DOHH2 (cell line): ENCODE measurements around the gene ESCO1.

Experiments used
- H3F3A ChIP-seq: fragments of 200-600 bp; sonication (generic), shearing (Covaris generic); 2 replicates; pipeline ENCODE4 v1.6.0; 2016; ENCODE audit warnings: antibody characterized with exemption, mild to moderate bottlenecking; ENCODE audit not compliant: control insufficient read depth, insufficient read depth
- H3K27ac ChIP-seq: fragments of 200-600 bp; sonication (generic); 2 replicates; pipeline ENCODE4 v1.5.1; 2014; ENCODE audit warnings: low read depth, mild to moderate bottlenecking, low read length, moderate library complexity
- H3K27me3 ChIP-seq: fragments of 200-600 bp; sonication (generic); 2 replicates; pipeline ENCODE4 v1.6.1; 2014; ENCODE audit warnings: mild to moderate bottlenecking, low read length, mixed read lengths; ENCODE audit not compliant: control insufficient read depth
- H3K36me3 ChIP-seq: fragments of 200-600 bp; sonication (generic); 2 replicates; pipeline ENCODE4 v1.6.1; 2014; ENCODE audit warnings: mild to moderate bottlenecking, low read length, moderate library complexity, mixed read lengths; ENCODE audit not compliant: control insufficient read depth
- H3K4me1 ChIP-seq: fragments of 200-600 bp; sonication (generic); 2 replicates; pipeline ENCODE4 v1.6.1; 2014; ENCODE audit warnings: mild to moderate bottlenecking, low read length, mixed read lengths; ENCODE audit not compliant: control insufficient read depth
- H3K4me2 ChIP-seq: fragments of 200-600 bp; sonication (generic); 2 replicates; pipeline ENCODE4 v1.6.0; 2014; ENCODE audit warnings: mild to moderate bottlenecking, low read length, moderate library complexity
- H3K4me3 ChIP-seq: fragments of 200-600 bp; sonication (generic); 2 replicates; pipeline ENCODE4 v1.5.1; 2014; ENCODE audit warnings: mild to moderate bottlenecking, low read length, mixed read lengths
- H3K79me2 ChIP-seq: fragments of 200-600 bp; sonication (generic); 2 replicates; pipeline ENCODE4 v1.6.1; 2014; ENCODE audit warnings: mild to moderate bottlenecking, low read length, mixed read lengths; ENCODE audit not compliant: control insufficient read depth
- H3K9me2 ChIP-seq: fragments of 200-600 bp; sonication (generic); replicated peaks from 2 replicates; pipeline ENCODE4 v1.6.1; 2014; ENCODE audit warnings: mild to moderate bottlenecking, low read length, mixed read lengths; ENCODE audit not compliant: control insufficient read depth
- H3K9me3 ChIP-seq: fragments of 200-600 bp; sonication (generic); 2 replicates; pipeline ENCODE4 v1.6.1; 2014; ENCODE audit warnings: antibody characterized with exemption, low read length, mixed read lengths; ENCODE audit not compliant: control insufficient read depth, insufficient read depth
- H4K20me1 ChIP-seq: fragments of 200-600 bp; sonication (generic); 2 replicates; pipeline ENCODE4 v1.6.0; 2014; ENCODE audit warnings: low read depth, mild to moderate bottlenecking, antibody characterized with exemption, low read length, moderate library complexity; ENCODE audit not compliant: control insufficient read depth, insufficient read depth
- EZH2phosphoT487 ChIP-seq: fragments of 200-600 bp; sonication (generic); IDR thresholded peaks from 2 replicates; pipeline ENCODE4 v1.6.1; 2017; ENCODE audit warnings: borderline replicate concordance, mild to moderate bottlenecking, antibody characterized with exemption, low read length, moderate library complexity, mixed read lengths
- TF ChIP-seq, protein P1 (sequence below): fragments of 200-600 bp; sonication (generic); IDR thresholded peaks from one replicate; pipeline ENCODE4 v1.5.1; 2014; ENCODE audit warnings: antibody characterized with exemption, mild to moderate bottlenecking, low read depth, low read length; ENCODE audit not compliant: poor library complexity, severe bottlenecking

The ESCO1 gene

GRCh38 chr18:21490748-21491147 lies 109.8 kb downstream of the ESCO1 start:
- no peak for TF ChIP-seq EZH2phosphoT487
- TF ChIP-seq, protein P1, sequence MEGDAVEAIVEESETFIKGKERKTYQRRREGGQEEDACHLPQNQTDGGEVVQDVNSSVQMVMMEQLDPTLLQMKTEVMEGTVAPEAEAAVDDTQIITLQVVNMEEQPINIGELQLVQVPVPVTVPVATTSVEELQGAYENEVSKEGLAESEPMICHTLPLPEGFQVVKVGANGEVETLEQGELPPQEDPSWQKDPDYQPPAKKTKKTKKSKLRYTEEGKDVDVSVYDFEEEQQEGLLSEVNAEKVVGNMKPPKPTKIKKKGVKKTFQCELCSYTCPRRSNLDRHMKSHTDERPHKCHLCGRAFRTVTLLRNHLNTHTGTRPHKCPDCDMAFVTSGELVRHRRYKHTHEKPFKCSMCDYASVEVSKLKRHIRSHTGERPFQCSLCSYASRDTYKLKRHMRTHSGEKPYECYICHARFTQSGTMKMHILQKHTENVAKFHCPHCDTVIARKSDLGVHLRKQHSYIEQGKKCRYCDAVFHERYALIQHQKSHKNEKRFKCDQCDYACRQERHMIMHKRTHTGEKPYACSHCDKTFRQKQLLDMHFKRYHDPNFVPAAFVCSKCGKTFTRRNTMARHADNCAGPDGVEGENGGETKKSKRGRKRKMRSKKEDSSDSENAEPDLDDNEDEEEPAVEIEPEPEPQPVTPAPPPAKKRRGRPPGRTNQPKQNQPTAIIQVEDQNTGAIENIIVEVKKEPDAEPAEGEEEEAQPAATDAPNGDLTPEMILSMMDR = no peak
- H3K27ac ChIP-seq = no peak overlapping the region

DNA sequence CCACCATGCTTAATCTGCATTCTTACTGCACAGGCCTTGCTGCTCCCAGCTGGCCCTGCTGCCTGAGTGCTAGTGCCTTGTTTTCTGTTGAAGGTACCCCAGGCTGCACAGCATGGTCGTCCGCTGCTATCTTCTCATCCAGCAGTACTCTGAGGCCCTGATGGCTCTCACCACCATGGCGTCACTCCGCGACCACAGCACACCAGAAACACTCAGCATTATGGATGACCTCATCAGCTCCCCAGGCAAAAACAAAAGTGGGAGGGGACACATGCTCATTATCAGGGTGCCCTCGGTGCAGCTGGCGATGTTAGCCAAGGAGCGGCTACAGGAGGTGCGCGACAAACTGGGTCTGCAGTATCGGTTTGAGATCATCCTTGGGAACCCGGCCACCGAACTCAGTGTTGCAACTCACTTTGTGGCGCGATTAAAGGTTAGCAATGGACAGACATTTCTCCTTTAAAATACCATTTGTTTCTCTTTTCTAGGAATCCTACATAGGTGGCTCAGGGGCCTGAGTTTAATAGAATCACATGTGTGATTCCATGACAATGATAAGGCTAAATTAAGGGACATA lies 110.5 kb downstream of the ESCO1 start:
- H3K4me3 ChIP-seq = no peak overlapping the region
- H3K27ac ChIP-seq = no peak overlapping the region
- no peaks in the 10 kb centered on the region for H3K9me3 ChIP-seq

More at GRCh38 chr18:21490748-21491147, 109.8 kb downstream of the ESCO1 start:
- no peak overlapping the region for H3K4me3 ChIP-seq
- peaks cover 8% of the 10 kb centered on the region for H3K4me1 ChIP-seq
- no peaks in the 10 kb centered on the region for H3F3A ChIP-seq
- H3K4me2 ChIP-seq = peak overlapping the region; percentile 7; the same call in 1 of the 2 replicates
- no peaks in the 10 kb centered on the region for H3K27me3 ChIP-seq
- H3K36me3 ChIP-seq = no peaks in the 10 kb centered on the region
- H3K9me2 ChIP-seq = no peaks in the 10 kb centered on the region
- no peaks in the 10 kb centered on the region for H3K9me3 ChIP-seq
- H4K20me1 ChIP-seq = no peaks in the 10 kb centered on the region
- no peaks in the 10 kb centered on the region for H3K79me2 ChIP-seq

DNA sequence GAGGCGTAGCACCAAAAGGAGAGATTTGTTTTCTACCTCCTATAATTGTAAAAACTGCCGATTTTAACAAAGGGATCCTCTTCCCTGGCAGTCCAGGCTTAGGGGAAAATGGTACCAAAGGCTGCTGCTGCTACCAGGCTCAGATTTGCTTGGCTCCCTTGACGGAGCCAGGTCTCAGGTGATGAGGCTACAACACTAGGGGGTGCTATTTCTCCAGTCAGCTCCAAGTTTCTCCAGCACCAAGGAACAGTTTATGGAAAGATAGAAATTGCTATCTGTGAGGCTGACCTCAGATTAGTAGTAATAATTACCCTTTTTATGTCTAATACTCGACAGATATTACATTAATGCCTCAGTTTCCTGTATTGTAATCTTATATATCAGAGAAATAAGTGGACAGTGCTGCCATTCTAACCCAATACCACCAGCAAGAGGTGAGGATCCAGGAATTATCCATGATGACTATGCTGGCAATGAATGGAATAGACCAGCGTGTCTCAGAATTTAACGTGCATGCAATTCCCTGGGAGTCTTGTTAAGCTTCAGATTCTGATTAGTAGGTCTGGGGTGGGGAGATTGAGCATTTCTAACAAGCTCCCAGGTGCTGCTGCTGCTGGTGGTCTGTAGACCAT lies 111.3 kb downstream of the ESCO1 start:
- Histone ChIP-seq H4K20me1 (no peaks in the 10 kb centered on the region), H3K27ac (no peak overlapping the region), H3K4me3 (no peak overlapping the region), H3K4me1 (peaks cover 8% of the 10 kb centered on the region), H3F3A (no peaks in the 10 kb centered on the region), H3K4me2 (no peak overlapping the region), H3K36me3 (no peaks in the 10 kb centered on the region), H3K9me2 (no peaks in the 10 kb centered on the region), H3K9me3 (no peaks in the 10 kb centered on the region), H3K27me3 (no peaks in the 10 kb centered on the region), H3K79me2 (no peaks in the 10 kb centered on the region)
- TF ChIP-seq EZH2phosphoT487 = no peak
- TF ChIP-seq, protein P1 = peak; percentile 82

More for the DNA sequence above, 110.5 kb downstream of the ESCO1 start:
- no peak overlapping the region for H3K4me2 ChIP-seq
- no peaks in the 10 kb centered on the region for H3K79me2 ChIP-seq
- H4K20me1 ChIP-seq = no peaks in the 10 kb centered on the region
- H3F3A ChIP-seq = no peaks in the 10 kb centered on the region
- TF ChIP-seq, protein P1 = no peak
- no peak for TF ChIP-seq EZH2phosphoT487
- no peaks in the 10 kb centered on the region for H3K9me2 ChIP-seq
- H3K36me3 ChIP-seq = no peaks in the 10 kb centered on the region
- no peaks in the 10 kb centered on the region for H3K27me3 ChIP-seq
- peaks cover 8% of the 10 kb centered on the region for H3K4me1 ChIP-seq
